ENCODE results near the gene CASK.
"Not testable (repeated sequence)": the region's sequence is repeated elsewhere in the genome, so short reads cannot be mapped to it uniquely, and the experiment has no call there.

Gene CASK

GRCh38 chrX:41721590-41721989, 201.8 kb downstream of the CASK start:
- H4K8ac ChIP-seq (ENCODE audit: low read depth, low read length) = no peak overlapping the region
- no peak overlapping the region for H3K18ac ChIP-seq (ENCODE audit: low read length)
- WGBS (ENCODE audit: extremely low coverage, insufficient coverage, insufficient read length) = no CpG with 5 or more reads among the region's 1 CpG
- H2AFZ ChIP-seq (ENCODE audit: insufficient read depth, low read length, poor library complexity) = no peak overlapping the region
- H3K4ac ChIP-seq (ENCODE audit: low read depth, low read length) = no peak overlapping the region
- no peak overlapping the region for H3K4me2 ChIP-seq (ENCODE audit: low read length)
- H2BK120ac ChIP-seq (ENCODE audit: insufficient read depth, low read length, poor library complexity) = no peak overlapping the region
- no peak for DNase-seq
- H3K4me3 ChIP-seq (ENCODE audit: low read depth, low read length) = no peak overlapping the region
- no peaks in the 10 kb centered on the region for H3K27me3 ChIP-seq (ENCODE audit: insufficient read depth, low read length)
- H2BK12ac ChIP-seq (ENCODE audit: low read length) = no peak overlapping the region
- H3K4me1 ChIP-seq (ENCODE audit: control insufficient read depth in 1 of 2, insufficient read depth in 2 of 2, low read length in 2 of 2) = peaks cover 0 to 2% of the 10 kb centered on the region in 2 experiments
- H3K9ac ChIP-seq (ENCODE audit: low read length) = no peak overlapping the region
- no peaks in the 10 kb centered on the region for H3K79me2 ChIP-seq (ENCODE audit: control insufficient read depth, insufficient read depth, low read length, poor library complexity)
- H4K12ac ChIP-seq (ENCODE audit: low read depth, low read length) = no peak overlapping the region
- peaks cover 0 to 1% of the 10 kb centered on the region in 2 experiments for H3K36me3 ChIP-seq (ENCODE audit: control insufficient read depth in 1 of 2, insufficient read depth in 2 of 2, low read length in 2 of 2)
- H3K27ac ChIP-seq (ENCODE audit: low read depth, low read length) = no peak overlapping the region
- no peak overlapping the region for H3K14ac ChIP-seq (ENCODE audit: low read length)
- no peak overlapping the region for H2AK5ac ChIP-seq (ENCODE audit: low read length)
- no peak overlapping the region for H3K23ac ChIP-seq (ENCODE audit: low read length)
- H3K9me3 ChIP-seq (ENCODE audit: insufficient read depth, low read depth, low read length) = no peaks in the 10 kb centered on the region
- peaks cover 5% of the 10 kb centered on the region for H3K79me1 ChIP-seq (ENCODE audit: low read length)
- no peak overlapping the region for H4K91ac ChIP-seq (ENCODE audit: low read depth, low read length)
- H2BK5ac ChIP-seq (ENCODE audit: low read depth, low read length, poor library complexity) = no peak overlapping the region

GRCh38 chrX:41720125-41720779, 203.1 kb downstream of the CASK start:
- Histone ChIP-seq H3K4me1 (ENCODE audit: control insufficient read depth in 1 of 2, insufficient read depth in 2 of 2, low read length in 2 of 2) (peaks cover 0 to 2% of the 10 kb centered on the region in 2 experiments), H4K12ac (ENCODE audit: low read depth, low read length) (no peak overlapping the region), H4K91ac (ENCODE audit: low read depth, low read length) (no peak overlapping the region), H3K79me1 (ENCODE audit: low read length) (peaks cover 5% of the 10 kb centered on the region), H2BK12ac (ENCODE audit: low read length) (no peak overlapping the region), H3K27me3 (ENCODE audit: insufficient read depth, low read length) (no peaks in the 10 kb centered on the region), H3K9ac (ENCODE audit: low read length) (no peak overlapping the region), H3K4me2 (ENCODE audit: low read length) (no peak overlapping the region), H3K79me2 (ENCODE audit: control insufficient read depth, insufficient read depth, low read length, poor library complexity) (no peaks in the 10 kb centered on the region), H3K14ac (ENCODE audit: low read length) (no peak overlapping the region), H3K9me3 (ENCODE audit: insufficient read depth, low read depth, low read length) (no peaks in the 10 kb centered on the region), H3K18ac (ENCODE audit: low read length) (no peak overlapping the region), H2AK5ac (ENCODE audit: low read length) (no peak overlapping the region), H3K27ac (ENCODE audit: low read depth, low read length) (no peak overlapping the region), H3K4ac (ENCODE audit: low read depth, low read length) (no peak overlapping the region), H2AFZ (ENCODE audit: insufficient read depth, low read length, poor library complexity) (no peak overlapping the region), H2BK120ac (ENCODE audit: insufficient read depth, low read length, poor library complexity) (no peak overlapping the region), H2BK5ac (ENCODE audit: low read depth, low read length, poor library complexity) (peak overlapping the region; percentile 49), H4K8ac (ENCODE audit: low read depth, low read length) (no peak overlapping the region), H3K23ac (ENCODE audit: low read length) (no peak overlapping the region), H3K36me3 (ENCODE audit: control insufficient read depth in 1 of 2, insufficient read depth in 2 of 2, low read length in 2 of 2) (peaks cover 0 to 1% of the 10 kb centered on the region in 2 experiments), H3K4me3 (ENCODE audit: low read depth, low read length) (no peak overlapping the region)
- DNase-seq = no peak
- WGBS (ENCODE audit: extremely low coverage, insufficient coverage, insufficient read length) = no CpG with 5 or more reads among the region's 3 CpGs

- H2AFZ ChIP-seq (ENCODE audit: insufficient read depth, low read length, poor library complexity); H3K9me3 ChIP-seq (ENCODE audit: insufficient read depth, low read depth, low read length); H3K4ac ChIP-seq (ENCODE audit: low read depth, low read length); H4K8ac ChIP-seq (ENCODE audit: low read depth, low read length); H3K36me3 ChIP-seq (ENCODE audit: control insufficient read depth in 1 of 2, insufficient read depth in 2 of 2, low read length in 2 of 2); H4K91ac ChIP-seq (ENCODE audit: low read depth, low read length); H2BK12ac ChIP-seq (ENCODE audit: low read length); H4K12ac ChIP-seq (ENCODE audit: low read depth, low read length); H3K9ac ChIP-seq (ENCODE audit: low read length); H3K23ac ChIP-seq (ENCODE audit: low read length); H2BK120ac ChIP-seq (ENCODE audit: insufficient read depth, low read length, poor library complexity); H3K27me3 ChIP-seq (ENCODE audit: insufficient read depth, low read length); H3K4me3 ChIP-seq (ENCODE audit: low read depth, low read length); H3K14ac ChIP-seq (ENCODE audit: low read length); H3K18ac ChIP-seq (ENCODE audit: low read length); H3K79me1 ChIP-seq (ENCODE audit: low read length); H2AK5ac ChIP-seq (ENCODE audit: low read length); H2BK5ac ChIP-seq (ENCODE audit: low read depth, low read length, poor library complexity); H3K4me1 ChIP-seq (ENCODE audit: control insufficient read depth in 1 of 2, insufficient read depth in 2 of 2, low read length in 2 of 2); H3K27ac ChIP-seq (ENCODE audit: low read depth, low read length); H3K79me2 ChIP-seq (ENCODE audit: control insufficient read depth, insufficient read depth, low read length, poor library complexity); H3K4me2 ChIP-seq (ENCODE audit: low read length): not testable (repeated sequence)
- WGBS (ENCODE audit: extremely low coverage, insufficient coverage, insufficient read length) = no CpG with 5 or more reads among the region's 6 CpGs
- peak in 1 of 2 donors; percentile 5 for DNase-seq
These were observed 203.7 kb downstream of the CASK start for GRCh38 chrX:41719610-41720009.

GRCh38 chrX:41718481-41719235, 204.7 kb downstream of the CASK start:
- H3K79me2 ChIP-seq (ENCODE audit: control insufficient read depth, insufficient read depth, low read length, poor library complexity) = no peaks in the 10 kb centered on the region
- peak overlapping the region; percentile 38 for H4K8ac ChIP-seq (ENCODE audit: low read depth, low read length)
- peaks cover 0 to 2% of the 10 kb centered on the region in 2 experiments for H3K4me1 ChIP-seq (ENCODE audit: control insufficient read depth in 1 of 2, insufficient read depth in 2 of 2, low read length in 2 of 2)
- no peak overlapping the region for H3K4me3 ChIP-seq (ENCODE audit: low read depth, low read length)
- H4K12ac ChIP-seq (ENCODE audit: low read depth, low read length) = no peak overlapping the region
- H3K27ac ChIP-seq (ENCODE audit: low read depth, low read length) = peak overlapping the region; percentile 75
- no peak overlapping the region for H2AK5ac ChIP-seq (ENCODE audit: low read length)
- H3K18ac ChIP-seq (ENCODE audit: low read length) = no peak overlapping the region
- H3K9me3 ChIP-seq (ENCODE audit: insufficient read depth, low read depth, low read length) = no peaks in the 10 kb centered on the region
- H2AFZ ChIP-seq (ENCODE audit: insufficient read depth, low read length, poor library complexity) = no peak overlapping the region
- peak overlapping the region; percentile 22 for H2BK12ac ChIP-seq (ENCODE audit: low read length)
- H3K4ac ChIP-seq (ENCODE audit: low read depth, low read length) = no peak overlapping the region
- no peak overlapping the region for H2BK120ac ChIP-seq (ENCODE audit: insufficient read depth, low read length, poor library complexity)
- H3K79me1 ChIP-seq (ENCODE audit: low read length) = peaks cover 5% of the 10 kb centered on the region
- H2BK5ac ChIP-seq (ENCODE audit: low read depth, low read length, poor library complexity) = no peak overlapping the region
- peak overlapping the region; percentile 47 for H4K91ac ChIP-seq (ENCODE audit: low read depth, low read length)
- no peak overlapping the region for H3K9ac ChIP-seq (ENCODE audit: low read length)
- H3K36me3 ChIP-seq (ENCODE audit: control insufficient read depth in 1 of 2, insufficient read depth in 2 of 2, low read length in 2 of 2) = peaks cover 0 to 1% of the 10 kb centered on the region in 2 experiments
- WGBS (ENCODE audit: extremely low coverage, insufficient coverage, insufficient read length) = no CpG with 5 or more reads among the region's 4 CpGs
- no peak overlapping the region for H3K4me2 ChIP-seq (ENCODE audit: low read length)
- no peak overlapping the region for H3K23ac ChIP-seq (ENCODE audit: low read length)
- H3K14ac ChIP-seq (ENCODE audit: low read length) = no peak overlapping the region
- no peaks in the 10 kb centered on the region for H3K27me3 ChIP-seq (ENCODE audit: insufficient read depth, low read length)
- peak; percentile 85 to 89 for DNase-seq
